ENCODE measurements around the gene HTRA3. TPM values are rescaled to one million over a fixed set of nuclear protein-coding genes. Genes with fewer than 3 reads are reported as not detected.

Gene HTRA3
- total RNA-seq, 1 experiment from 2014 or later: not detected

GRCh38 chr4:8279321-8280157 lies 10.0 kb downstream of the HTRA3 start:
- no peak for TF ChIP-seq CTCF (IDR thresholded peaks at IDR 0.05; ENCODE audit: unreplicated experiment)
- CTCF ChIA-PET: no interaction called here
- intact Hi-C loops (cut with micrococcal nuclease; ENCODE audit: unreplicated experiment): no loop called here
- DNase-seq: no peak
- H3K27ac Mint-ChIP-seq (ENCODE audit: unreplicated experiment): no peak overlapping the region
- BruUV-seq (replicated peaks): no TSS peak
- no peaks in the 10 kb centered on the region for H3K36me3 Mint-ChIP-seq (ENCODE audit: insufficient read depth, unreplicated experiment)
- no peak overlapping the region for H3K4me3 Mint-ChIP-seq (ENCODE audit: low read depth, unreplicated experiment)
- peaks cover 52% of the 10 kb centered on the region for H3K27me3 Mint-ChIP-seq (ENCODE audit: unreplicated experiment)
- no peaks in the 10 kb centered on the region for H3K9me3 Mint-ChIP-seq (ENCODE audit: low read depth, unreplicated experiment)
- H3K4me1 Mint-ChIP-seq (ENCODE audit: low read depth, unreplicated experiment): no peaks in the 10 kb centered on the region

- Mint-ChIP-seq H3K36me3 (ENCODE audit: insufficient read depth, unreplicated experiment) (no peaks in the 10 kb centered on the region), H3K27me3 (ENCODE audit: unreplicated experiment) (peaks cover 56% of the 10 kb centered on the region), H3K4me1 (ENCODE audit: low read depth, unreplicated experiment) (no peaks in the 10 kb centered on the region), H3K9me3 (ENCODE audit: low read depth, unreplicated experiment) (no peaks in the 10 kb centered on the region), H3K4me3 (ENCODE audit: low read depth, unreplicated experiment) (no peak overlapping the region), H3K27ac (ENCODE audit: unreplicated experiment) (no peak overlapping the region)
- no peak for TF ChIP-seq CTCF (IDR thresholded peaks at IDR 0.05; ENCODE audit: unreplicated experiment)
- CTCF ChIA-PET: no interaction called here
- no TSS peak for BruUV-seq (replicated peaks)
- no peak for DNase-seq
- intact Hi-C loops (cut with micrococcal nuclease; ENCODE audit: unreplicated experiment): no loop called here
Observed at GRCh38 chr4:8280158-8280875, 10.8 kb downstream of the HTRA3 start.

GRCh38 chr4:8280876-8281440 lies 11.4 kb downstream of the HTRA3 start:
- Mint-ChIP-seq H3K4me3 (ENCODE audit: low read depth, unreplicated experiment) (no peak overlapping the region), H3K27me3 (ENCODE audit: unreplicated experiment) (peaks cover 58% of the 10 kb centered on the region), H3K9me3 (ENCODE audit: low read depth, unreplicated experiment) (no peaks in the 10 kb centered on the region), H3K36me3 (ENCODE audit: insufficient read depth, unreplicated experiment) (no peaks in the 10 kb centered on the region), H3K27ac (ENCODE audit: unreplicated experiment) (no peak overlapping the region), H3K4me1 (ENCODE audit: low read depth, unreplicated experiment) (no peaks in the 10 kb centered on the region)
- CTCF ChIA-PET: no interaction called here
- intact Hi-C loops (cut with micrococcal nuclease; ENCODE audit: unreplicated experiment): no loop called here
- no TSS peak for BruUV-seq (replicated peaks)
- no peak for DNase-seq
- TF ChIP-seq CTCF (IDR thresholded peaks at IDR 0.05; ENCODE audit: unreplicated experiment): no peak

- CTCF ChIA-PET: no interaction called here
- DNase-seq: no peak
- Mint-ChIP-seq H3K9me3 (ENCODE audit: low read depth, unreplicated experiment) (no peaks in the 10 kb centered on the region), H3K27ac (ENCODE audit: unreplicated experiment) (no peak overlapping the region), H3K36me3 (ENCODE audit: insufficient read depth, unreplicated experiment) (no peaks in the 10 kb centered on the region), H3K4me3 (ENCODE audit: low read depth, unreplicated experiment) (no peak overlapping the region), H3K27me3 (ENCODE audit: unreplicated experiment) (peaks cover 58% of the 10 kb centered on the region), H3K4me1 (ENCODE audit: low read depth, unreplicated experiment) (no peaks in the 10 kb centered on the region)
- no peak for TF ChIP-seq CTCF (IDR thresholded peaks at IDR 0.05; ENCODE audit: unreplicated experiment)
- intact Hi-C loops (cut with micrococcal nuclease; ENCODE audit: unreplicated experiment): no loop called here
- no TSS peak for BruUV-seq (replicated peaks)
Observed at GRCh38 chr4:8281519-8282133, 12.1 kb downstream of the HTRA3 start.

Measured in Calu3 (cell line).